ENCODE measurements around the gene KRTAP5-5.

GRCh38 chr11:1642288-1643145, 12.9 kb downstream of the KRTAP5-5 start:
- TF ChIP-seq POLR2A (IDR thresholded peaks at IDR 0.05) = no peak
- TF ChIP-seq, protein P1, sequence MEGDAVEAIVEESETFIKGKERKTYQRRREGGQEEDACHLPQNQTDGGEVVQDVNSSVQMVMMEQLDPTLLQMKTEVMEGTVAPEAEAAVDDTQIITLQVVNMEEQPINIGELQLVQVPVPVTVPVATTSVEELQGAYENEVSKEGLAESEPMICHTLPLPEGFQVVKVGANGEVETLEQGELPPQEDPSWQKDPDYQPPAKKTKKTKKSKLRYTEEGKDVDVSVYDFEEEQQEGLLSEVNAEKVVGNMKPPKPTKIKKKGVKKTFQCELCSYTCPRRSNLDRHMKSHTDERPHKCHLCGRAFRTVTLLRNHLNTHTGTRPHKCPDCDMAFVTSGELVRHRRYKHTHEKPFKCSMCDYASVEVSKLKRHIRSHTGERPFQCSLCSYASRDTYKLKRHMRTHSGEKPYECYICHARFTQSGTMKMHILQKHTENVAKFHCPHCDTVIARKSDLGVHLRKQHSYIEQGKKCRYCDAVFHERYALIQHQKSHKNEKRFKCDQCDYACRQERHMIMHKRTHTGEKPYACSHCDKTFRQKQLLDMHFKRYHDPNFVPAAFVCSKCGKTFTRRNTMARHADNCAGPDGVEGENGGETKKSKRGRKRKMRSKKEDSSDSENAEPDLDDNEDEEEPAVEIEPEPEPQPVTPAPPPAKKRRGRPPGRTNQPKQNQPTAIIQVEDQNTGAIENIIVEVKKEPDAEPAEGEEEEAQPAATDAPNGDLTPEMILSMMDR (IDR thresholded peaks at IDR 0.05) = no peak

Measured in body of pancreas (tissue), 4 donors.